ENCODE data around the gene HEBP1. TPM values are rescaled to one million over a fixed set of nuclear protein-coding genes. Genes with fewer than 3 reads are reported as not detected.

The HEBP1 gene
- total RNA-seq, 1 donor from 2014 or later: 83.3 TPM

GRCh38 chr12:12995088-12995487 is 5.0 kb downstream of the HEBP1 start:
- H3K27me3 Mint-ChIP-seq (ENCODE audit: unreplicated experiment): peaks cover 4% of the 10 kb centered on the region
- no peak overlapping the region for H3K4me3 Mint-ChIP-seq (ENCODE audit: unreplicated experiment)
- peaks cover 15% of the 10 kb centered on the region for H3K36me3 Mint-ChIP-seq (ENCODE audit: low read depth, unreplicated experiment)
- peaks cover 48% of the 10 kb centered on the region for H3K4me1 Mint-ChIP-seq (ENCODE audit: unreplicated experiment)
- DNase-seq (ENCODE audit: low spot score): no peak
- H3K27ac Mint-ChIP-seq (ENCODE audit: unreplicated experiment): no peak overlapping the region
- TF ChIP-seq CTCF (IDR thresholded peaks at IDR 0.05; ENCODE audit: unreplicated experiment): no peak
- H3K9me3 Mint-ChIP-seq (ENCODE audit: unreplicated experiment): no peaks in the 10 kb centered on the region

DNA sequence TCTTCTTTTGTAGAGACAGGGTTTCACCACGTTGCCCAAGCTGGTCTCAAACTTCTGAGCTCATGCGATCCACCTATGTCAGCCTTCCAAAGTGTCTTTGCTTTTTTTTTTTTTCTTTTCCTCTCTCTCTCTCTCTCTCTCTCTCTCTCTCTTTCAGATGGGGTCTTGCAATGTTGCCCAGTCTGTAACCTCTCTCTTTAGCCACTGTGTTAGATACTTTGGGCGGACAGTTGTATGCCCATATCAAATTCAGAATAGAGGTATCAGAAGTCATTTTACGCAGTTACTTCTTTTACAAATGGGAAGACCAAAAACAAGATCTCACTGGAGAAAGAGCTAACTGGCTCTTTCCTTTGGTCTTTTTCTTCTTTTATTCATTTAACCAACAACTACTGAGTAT is 6.7 kb downstream of the HEBP1 start:
- peaks cover 18% of the 10 kb centered on the region for H3K36me3 Mint-ChIP-seq (ENCODE audit: low read depth, unreplicated experiment)
- TF ChIP-seq CTCF (IDR thresholded peaks at IDR 0.05; ENCODE audit: unreplicated experiment): no peak
- peaks cover 39% of the 10 kb centered on the region for H3K4me1 Mint-ChIP-seq (ENCODE audit: unreplicated experiment)
- DNase-seq (ENCODE audit: low spot score): no peak
- no peaks in the 10 kb centered on the region for H3K27me3 Mint-ChIP-seq (ENCODE audit: unreplicated experiment)
- no peak overlapping the region for H3K27ac Mint-ChIP-seq (ENCODE audit: unreplicated experiment)
- H3K4me3 Mint-ChIP-seq (ENCODE audit: unreplicated experiment): no peak overlapping the region
- no peaks in the 10 kb centered on the region for H3K9me3 Mint-ChIP-seq (ENCODE audit: unreplicated experiment)

- H3K27me3 Mint-ChIP-seq (ENCODE audit: unreplicated experiment): no peaks in the 10 kb centered on the region
- no peak for DNase-seq (ENCODE audit: low spot score)
- H3K27ac Mint-ChIP-seq (ENCODE audit: unreplicated experiment): no peak overlapping the region
- H3K9me3 Mint-ChIP-seq (ENCODE audit: unreplicated experiment): no peaks in the 10 kb centered on the region
- H3K36me3 Mint-ChIP-seq (ENCODE audit: low read depth, unreplicated experiment): peaks cover 18% of the 10 kb centered on the region
- H3K4me3 Mint-ChIP-seq (ENCODE audit: unreplicated experiment): no peak overlapping the region
- no peak for TF ChIP-seq CTCF (IDR thresholded peaks at IDR 0.05; ENCODE audit: unreplicated experiment)
- peaks cover 32% of the 10 kb centered on the region for H3K4me1 Mint-ChIP-seq (ENCODE audit: unreplicated experiment)
Measured at GRCh38 chr12:12992418-12993130, 7.5 kb downstream of the HEBP1 start.

- H3K9me3 Mint-ChIP-seq (ENCODE audit: unreplicated experiment): no peaks in the 10 kb centered on the region
- peaks cover 23% of the 10 kb centered on the region for H3K36me3 Mint-ChIP-seq (ENCODE audit: low read depth, unreplicated experiment)
- no peak for TF ChIP-seq CTCF (IDR thresholded peaks at IDR 0.05; ENCODE audit: unreplicated experiment)
- DNase-seq (ENCODE audit: low spot score): no peak
- H3K4me1 Mint-ChIP-seq (ENCODE audit: unreplicated experiment): peaks cover 25% of the 10 kb centered on the region
- peak overlapping the region; percentile 10 for H3K4me3 Mint-ChIP-seq (ENCODE audit: unreplicated experiment)
- no peaks in the 10 kb centered on the region for H3K27me3 Mint-ChIP-seq (ENCODE audit: unreplicated experiment)
- H3K27ac Mint-ChIP-seq (ENCODE audit: unreplicated experiment): peak overlapping the region; percentile 14
Measured at GRCh38 chr12:12990700-12991468, 9.2 kb downstream of the HEBP1 start.

- peaks cover 12% of the 10 kb centered on the region for H3K36me3 Mint-ChIP-seq (ENCODE audit: low read depth, unreplicated experiment)
- no peaks in the 10 kb centered on the region for H3K9me3 Mint-ChIP-seq (ENCODE audit: unreplicated experiment)
- peaks cover 13% of the 10 kb centered on the region for H3K4me1 Mint-ChIP-seq (ENCODE audit: unreplicated experiment)
- no peak overlapping the region for H3K4me3 Mint-ChIP-seq (ENCODE audit: unreplicated experiment)
- no peak overlapping the region for H3K27ac Mint-ChIP-seq (ENCODE audit: unreplicated experiment)
- H3K27me3 Mint-ChIP-seq (ENCODE audit: unreplicated experiment): no peaks in the 10 kb centered on the region
- no peak for DNase-seq (ENCODE audit: low spot score)
- TF ChIP-seq CTCF (IDR thresholded peaks at IDR 0.05; ENCODE audit: unreplicated experiment): no peak
Measured at GRCh38 chr12:12987421-12987820, 12.6 kb downstream of the HEBP1 start.

Data from endothelial cell (in vitro differentiated cells).